ENCODE data around the gene HTT. TPM values are rescaled to one million over a fixed set of nuclear protein-coding genes. Genes with fewer than 3 reads are reported as not detected.

Gene HTT
- total RNA-seq, 3 donors from 2014 or later (not counting 1 experiment from before 2014, with no cell fraction given): 132 to 175 (median 165) TPM

GRCh38 chr4:3168029-3168428 lies 93.5 kb downstream of the HTT start:
- ATAC-seq (no peak), DNase-seq (no peak)
- Mint-ChIP-seq H3K36me3 (peaks cover 20% of the 10 kb centered on the region), H3K27ac (peak overlapping the region; percentile 35 to 57), H3K9me3 (peaks cover 0 to 5% of the 10 kb centered on the region in 2 donors), H3K4me3 (no peak overlapping the region), H3K27me3 (ENCODE audit: low read depth in 2 of 2) (no peaks in the 10 kb centered on the region), H3K4me1 (peaks cover 22 to 44% of the 10 kb centered on the region in 2 donors)
- no peaks in the 10 kb centered on the region for H3K27me3 ChIP-seq (ENCODE audit: control insufficient read depth, insufficient read depth, low read length)
- TF ChIP-seq CTCF (IDR thresholded peaks at IDR 0.05): no peak
- WGBS (ENCODE audit: insufficient coverage): 84% methylated on average over 3 of the region's 3 CpGs
- intact Hi-C loops (cut with micrococcal nuclease): no loop called here
- no peak overlapping the region for H3K4me3 ChIP-seq (ENCODE audit: low read length)
- H3K9me3 ChIP-seq (ENCODE audit: control insufficient read depth, insufficient read depth, low read length): no peaks in the 10 kb centered on the region
- no peaks in the 10 kb centered on the region for H3K4me1 ChIP-seq (ENCODE audit: control insufficient read depth, insufficient read depth, low read length)
- no peak overlapping the region for H3K27ac ChIP-seq (ENCODE audit: low read length)
- H3K36me3 ChIP-seq (ENCODE audit: control insufficient read depth, insufficient read depth, low read length): peaks cover 21% of the 10 kb centered on the region

GRCh38 chr4:3174371-3175338 lies 100.2 kb downstream of the HTT start:
- Histone ChIP-seq H3K36me3 (ENCODE audit: control insufficient read depth, insufficient read depth, low read length) (peaks cover 56% of the 10 kb centered on the region), H3K27me3 (ENCODE audit: control insufficient read depth, insufficient read depth, low read length) (no peaks in the 10 kb centered on the region), H3K27ac (ENCODE audit: low read length) (peak overlapping the region; percentile 44), H3K9me3 (ENCODE audit: control insufficient read depth, insufficient read depth, low read length) (no peaks in the 10 kb centered on the region), H3K4me3 (ENCODE audit: low read length) (no peak overlapping the region), H3K4me1 (ENCODE audit: control insufficient read depth, insufficient read depth, low read length) (peaks cover 22% of the 10 kb centered on the region)
- 58% methylated on average over 12 of the region's 12 CpGs for WGBS (ENCODE audit: insufficient coverage)
- TF ChIP-seq CTCF (IDR thresholded peaks at IDR 0.05): no peak
- H3K27me3 Mint-ChIP-seq (ENCODE audit: low read depth in 2 of 2): no peaks in the 10 kb centered on the region
- H3K27ac Mint-ChIP-seq: peak overlapping the region; percentile 84 to 90
- H3K4me3 Mint-ChIP-seq: peak overlapping the region; percentile 78
- peaks cover 15% of the 10 kb centered on the region for H3K36me3 Mint-ChIP-seq
- H3K4me1 Mint-ChIP-seq: peaks cover 49 to 52% of the 10 kb centered on the region in 2 donors
- ATAC-seq (peak; percentile 91 to 98 (median 95)), DNase-seq (peak in 1 of 2 donors; percentile 24)
- no peaks in the 10 kb centered on the region for H3K9me3 Mint-ChIP-seq
- intact Hi-C loops (cut with micrococcal nuclease): loop anchor here (1.0 to 2.0 kb wide), 3 partner anchors 18 to 269 kb away; no protein-coding TSS in a partner anchor

GRCh38 chr4:3176367-3177229 lies 102.1 kb downstream of the HTT start:
- DNase-seq (no peak), ATAC-seq (no peak)
- TF ChIP-seq CTCF (IDR thresholded peaks at IDR 0.05): no peak
- H3K36me3 Mint-ChIP-seq: peaks cover 27% of the 10 kb centered on the region
- peaks cover 60% of the 10 kb centered on the region for H3K36me3 ChIP-seq (ENCODE audit: control insufficient read depth, insufficient read depth, low read length)
- H3K27ac ChIP-seq (ENCODE audit: low read length): peak overlapping the region; percentile 13
- no peak overlapping the region for H3K4me3 ChIP-seq (ENCODE audit: low read length)
- H3K9me3 Mint-ChIP-seq: no peaks in the 10 kb centered on the region
- no peaks in the 10 kb centered on the region for H3K27me3 ChIP-seq (ENCODE audit: control insufficient read depth, insufficient read depth, low read length)
- H3K4me3 Mint-ChIP-seq: peak overlapping the region; percentile 35
- peaks cover 28% of the 10 kb centered on the region for H3K4me1 ChIP-seq (ENCODE audit: control insufficient read depth, insufficient read depth, low read length)
- no peaks in the 10 kb centered on the region for H3K27me3 Mint-ChIP-seq (ENCODE audit: low read depth in 2 of 2)
- intact Hi-C loops (cut with micrococcal nuclease): no loop called here
- peaks cover 53 to 59% of the 10 kb centered on the region in 2 donors for H3K4me1 Mint-ChIP-seq
- H3K9me3 ChIP-seq (ENCODE audit: control insufficient read depth, insufficient read depth, low read length): no peaks in the 10 kb centered on the region
- WGBS (ENCODE audit: insufficient coverage): 96% methylated on average over 11 of the region's 11 CpGs
- H3K27ac Mint-ChIP-seq: peak overlapping the region; percentile 84 to 90
